GM21447 (cell line): ENCODE results near the gene CCDC179.

Experiments
- ATAC-seq: cut with Tn5 transposase; IDR thresholded peaks from one replicate; pipeline ENCODE4 v1.9.1; 2021; ENCODE audit not compliant: unreplicated experiment

The CCDC179 gene

GRCh38 chr11:22808571-22809197 is 51.6 kb downstream of the CCDC179 start:
- peak; percentile 16 for ATAC-seq

- ATAC-seq = peak; percentile 95
Measured at GRCh38 chr11:22807855-22808570, 52.3 kb downstream of the CCDC179 start.

GRCh38 chr11:22807391-22807790 is 52.9 kb downstream of the CCDC179 start:
- ATAC-seq = no peak

- no peak for ATAC-seq
Measured at GRCh38 chr11:22802861-22803260, 57.4 kb downstream of the CCDC179 start.

DNA sequence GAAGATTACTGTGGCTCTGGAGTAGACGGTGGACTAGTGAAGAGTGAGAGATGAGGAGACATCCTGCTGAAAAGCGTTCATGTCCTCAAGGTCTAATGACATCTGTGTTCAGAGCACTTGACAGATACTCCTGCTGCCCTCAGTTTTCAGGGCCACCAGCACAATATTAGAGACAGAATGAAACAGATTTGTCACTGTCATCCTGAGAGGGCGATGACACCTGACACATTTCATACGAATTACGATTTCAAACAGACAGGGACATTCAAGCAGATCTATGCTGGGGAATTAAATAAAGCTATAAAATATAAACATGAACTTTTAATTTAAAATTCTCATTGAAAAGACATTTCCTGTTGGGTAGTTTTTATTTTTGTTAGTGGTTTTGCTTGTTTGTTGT is 59.8 kb downstream of the CCDC179 start:
- no peak for ATAC-seq

DNA sequence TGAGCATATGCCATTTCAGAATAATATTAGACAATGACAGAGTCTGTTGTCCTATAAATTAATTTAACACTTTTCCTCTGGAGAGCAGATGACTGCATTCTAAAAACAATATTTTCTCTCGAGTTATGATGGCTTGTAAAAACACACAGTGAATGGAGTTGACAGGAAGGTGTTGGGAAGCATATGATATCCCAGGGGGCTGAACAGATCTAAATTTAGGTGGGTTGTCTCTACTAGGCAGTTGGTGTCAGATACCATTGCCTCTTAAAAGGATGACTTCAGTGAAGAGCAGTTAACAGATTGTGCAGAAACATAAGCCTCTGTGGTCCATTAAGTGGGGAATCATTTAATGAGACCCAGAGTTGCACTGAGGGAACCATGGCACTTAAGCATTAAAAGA is 61.4 kb downstream of the CCDC179 start:
- no peak for ATAC-seq

DNA sequence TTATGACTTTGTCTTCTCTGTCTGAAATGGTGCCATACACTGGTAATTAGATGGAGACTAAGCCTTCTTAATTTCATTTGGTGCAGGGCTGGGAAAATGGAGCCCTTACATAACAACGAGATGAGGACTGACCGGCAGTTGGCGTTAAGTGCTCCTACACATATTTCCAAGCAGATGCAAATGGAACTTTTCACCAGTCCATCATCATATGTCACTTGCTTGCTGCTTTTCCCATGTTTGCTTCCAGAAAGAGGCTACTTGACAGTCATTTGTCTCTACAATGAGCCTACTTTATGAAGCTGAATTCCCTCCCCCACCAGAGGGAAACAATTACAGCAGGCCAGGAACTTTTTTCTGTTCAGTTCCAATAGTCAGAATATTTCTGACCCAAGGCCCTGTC is 63.2 kb downstream of the CCDC179 start:
- no peak for ATAC-seq
